Pulmonary artery endothelial cell (primary cell): ENCODE data around the gene PRLR. TPM values are rescaled to one million over a fixed set of nuclear protein-coding genes. Genes with fewer than 3 reads are reported as not detected.
"Not testable (repeated sequence)": the region's sequence is repeated elsewhere in the genome, so short reads cannot be mapped to it uniquely, and the experiment has no call there.

Experiments
- DNase-seq: peaks from one replicate; pipeline ENCODE4 v3.0.0-alpha.2; 2011; ENCODE audit warnings: low read depth, low spot score
- total RNA-seq: library from RNA; depleted of rRNA; stranded (reverse); fragments of >200 nt; gene quantifications from 2 replicates; pipeline ENCODE4 v1.2.3, GENCODE V29; 2014

Gene PRLR
- total RNA-seq = not detected in 2 replicates

GRCh38 chr5:35230038-35230611, at the start of gene PRLR:
TSS of gene PRLR (minus strand) at chr5:35230487. CDS start at chr5:35089620, 140,867 bp downstream.
- no peak for DNase-seq

- DNase-seq = no peak
Observed at GRCh38 chr5:35274839-35275509, 44.7 kb upstream of the PRLR start.

- no peak for DNase-seq
Observed at GRCh38 chr5:35269006-35269405, 38.7 kb upstream of the PRLR start.

DNA sequence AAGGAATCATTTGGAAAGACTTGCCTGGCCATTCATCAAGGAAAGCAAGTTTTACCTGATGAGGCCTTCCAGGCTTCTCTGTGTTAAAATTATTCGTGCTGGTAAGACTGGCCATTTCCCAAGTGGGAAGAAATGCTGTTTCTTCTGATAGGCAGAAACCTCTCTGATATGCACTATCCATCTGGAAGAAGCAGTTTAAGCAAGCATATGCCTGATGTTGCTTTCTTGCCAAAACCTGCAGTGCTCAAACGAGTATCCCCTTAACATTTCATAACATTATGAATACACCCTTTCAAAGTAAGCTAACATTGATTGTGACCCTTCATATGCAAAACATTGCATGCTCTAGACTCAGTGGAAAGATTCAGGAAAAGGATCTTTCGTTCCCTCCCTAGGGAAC, 36.0 kb upstream of the PRLR start:
- no peak for DNase-seq

DNA sequence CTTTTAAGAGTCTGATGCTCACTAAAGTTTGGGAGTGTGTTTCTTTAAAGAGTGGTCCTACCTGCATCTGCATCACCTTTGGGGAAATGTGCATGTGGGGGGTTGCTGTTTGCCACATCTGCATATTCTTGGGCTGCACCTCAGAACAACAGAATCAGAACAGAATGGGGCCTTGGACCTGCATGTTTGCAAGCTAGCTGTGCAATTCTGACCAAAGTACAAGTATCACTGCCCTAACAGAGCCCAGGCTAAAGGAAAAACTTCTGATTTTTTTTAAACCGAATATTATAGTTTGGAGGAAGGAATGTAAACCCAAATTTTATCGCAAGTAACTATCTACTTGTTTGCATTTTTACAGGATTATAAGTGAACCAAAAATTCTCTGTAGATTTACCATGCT, 34.2 kb upstream of the PRLR start:
- DNase-seq = no peak

- no peak for DNase-seq
Observed at GRCh38 chr5:35263266-35263877, 33.1 kb upstream of the PRLR start.

- no peak for DNase-seq
Observed at GRCh38 chr5:35253582-35253981, 23.3 kb upstream of the PRLR start.

DNA sequence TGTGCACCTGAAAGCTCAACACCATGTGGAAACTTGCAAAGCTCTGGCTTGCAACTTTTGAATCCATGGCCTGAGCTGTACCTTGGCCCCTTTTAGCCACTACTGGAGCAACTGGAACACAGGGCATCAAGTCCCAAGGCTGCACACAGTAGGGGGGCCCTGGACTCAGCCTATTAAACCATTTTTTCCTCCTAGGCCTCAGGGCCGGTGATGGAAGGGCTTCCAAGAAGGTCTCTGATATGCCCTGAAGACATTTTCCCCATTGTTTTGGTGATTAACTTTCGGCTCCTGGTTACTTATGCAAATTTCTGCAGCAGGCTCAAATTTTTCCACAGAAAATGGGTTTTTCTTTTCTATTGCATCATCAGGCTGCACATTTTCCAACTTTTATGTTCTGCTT, 22.7 kb upstream of the PRLR start:
- no peak for DNase-seq

DNA sequence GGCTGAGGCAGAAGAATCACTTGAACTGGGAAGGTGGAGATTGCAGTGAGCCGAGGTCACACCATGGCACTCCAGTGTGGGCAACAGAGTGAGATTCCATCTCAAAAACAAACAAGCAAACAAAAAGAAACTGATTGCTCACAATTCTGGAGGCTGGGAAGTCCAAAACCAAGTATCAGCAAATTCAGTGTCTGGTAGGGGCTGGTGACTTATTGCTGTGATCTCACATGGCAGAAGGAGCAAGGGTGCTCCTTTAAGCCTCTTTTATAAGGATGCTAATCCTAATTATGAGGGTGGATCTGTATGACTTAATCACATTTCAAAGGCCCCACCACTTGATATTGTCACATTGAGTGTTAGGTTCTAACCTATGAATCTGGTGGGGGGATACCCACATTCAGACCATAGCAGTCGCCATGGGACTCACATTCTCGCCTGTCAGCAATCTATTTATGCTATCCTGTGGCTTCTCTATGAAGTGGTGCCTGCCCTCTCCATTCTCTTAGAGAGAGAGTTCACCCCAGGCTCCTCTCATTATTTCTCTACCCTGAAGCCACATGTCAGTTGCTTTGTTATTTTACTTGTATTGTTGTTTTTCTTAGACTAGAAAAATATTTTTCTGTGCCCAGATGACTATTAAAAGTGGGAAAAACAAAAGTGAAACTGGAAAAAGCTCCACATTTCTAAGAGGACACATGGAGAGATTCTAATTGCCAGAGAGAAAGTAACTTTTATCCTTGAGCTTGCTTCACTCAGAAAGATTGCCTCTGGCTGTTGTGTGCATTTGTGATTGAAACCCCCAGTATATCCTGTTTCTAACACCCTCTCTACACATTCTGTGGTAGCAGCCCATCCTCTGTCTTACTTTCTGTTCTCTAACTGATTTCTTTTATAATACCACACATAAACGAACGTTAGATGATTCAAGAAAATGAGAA, 18.8 kb upstream of the PRLR start:
- no peak for DNase-seq

DNA sequence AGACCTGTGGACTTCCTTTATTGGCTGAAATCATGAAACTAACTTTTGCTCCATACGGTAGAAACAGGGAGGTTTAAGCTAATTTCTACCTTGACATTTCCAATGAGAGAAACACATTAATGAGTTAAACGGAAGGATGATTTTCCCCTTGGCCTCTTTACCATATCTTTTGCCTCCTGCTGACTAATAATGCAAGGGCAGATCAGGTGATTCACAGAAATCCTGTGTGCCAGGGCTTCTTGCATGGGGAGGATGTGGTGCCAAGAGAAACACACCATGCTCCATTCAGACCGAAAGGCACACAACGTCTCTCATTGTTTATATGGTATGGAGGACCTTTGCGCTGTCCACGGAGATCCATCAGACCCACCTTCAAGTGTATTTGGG, 17.4 kb upstream of the PRLR start:
- DNase-seq = no peak

DNA sequence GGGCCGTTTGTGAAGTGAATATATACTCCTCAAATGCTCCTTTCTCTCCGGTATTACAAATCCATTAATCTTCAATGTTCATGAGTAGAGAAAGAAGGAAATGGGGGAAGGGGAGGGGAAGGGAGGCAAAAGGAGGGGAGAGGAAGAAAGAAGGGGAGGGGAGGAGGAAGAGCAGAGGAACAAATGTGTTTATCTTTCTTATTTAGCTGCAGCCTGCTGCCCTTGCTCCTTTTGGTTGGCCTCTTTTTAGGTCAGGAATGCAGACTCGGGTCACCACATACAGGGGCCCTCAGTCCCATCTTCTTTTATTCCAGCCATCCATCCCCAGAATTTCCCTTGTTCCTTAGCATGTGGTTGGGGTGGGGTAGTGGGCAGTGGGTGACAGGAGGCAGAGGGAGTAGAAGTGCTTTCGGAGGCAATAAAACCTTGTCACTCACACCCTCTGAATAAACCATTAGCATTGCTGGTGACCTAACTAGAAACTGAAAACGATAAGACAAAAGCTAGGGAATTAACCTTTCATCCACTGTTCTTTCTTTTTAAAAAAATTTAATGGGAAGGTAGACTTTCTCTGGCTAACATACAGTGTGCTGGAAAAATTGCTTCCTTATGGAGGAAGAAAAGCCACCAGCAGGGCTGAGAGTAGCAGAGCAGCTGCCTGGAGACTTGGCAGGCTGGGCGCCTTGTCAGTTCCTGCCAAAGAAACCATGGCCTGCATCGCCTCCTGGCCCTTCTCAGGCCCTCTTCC, 16.8 kb upstream of the PRLR start:
- DNase-seq = no peak

DNA sequence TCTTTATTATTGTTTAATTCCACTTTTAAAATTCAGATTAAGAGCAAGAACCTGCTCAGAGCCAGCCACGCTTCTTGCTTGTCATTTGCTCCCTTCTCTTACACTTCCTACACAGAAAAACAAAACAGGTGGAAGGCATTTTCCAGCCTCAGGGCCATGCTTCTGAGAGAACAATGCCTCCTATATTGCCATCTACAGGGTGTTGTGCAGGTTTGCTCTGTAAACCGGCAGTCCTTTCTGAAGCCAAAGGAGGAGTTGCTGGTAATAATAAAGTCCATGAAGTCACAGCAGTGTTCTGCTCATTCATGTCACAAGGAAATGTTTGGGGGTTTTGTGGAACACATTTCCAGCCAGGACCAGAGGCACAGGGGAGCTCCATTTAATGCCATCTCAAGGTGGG, 16.1 kb upstream of the PRLR start:
- no peak for DNase-seq

- DNase-seq = not testable (repeated sequence)
Observed at GRCh38 chr5:35245371-35245770, 15.1 kb upstream of the PRLR start.

GRCh38 chr5:35244171-35244570, 13.9 kb upstream of the PRLR start:
- DNase-seq = no peak

DNA sequence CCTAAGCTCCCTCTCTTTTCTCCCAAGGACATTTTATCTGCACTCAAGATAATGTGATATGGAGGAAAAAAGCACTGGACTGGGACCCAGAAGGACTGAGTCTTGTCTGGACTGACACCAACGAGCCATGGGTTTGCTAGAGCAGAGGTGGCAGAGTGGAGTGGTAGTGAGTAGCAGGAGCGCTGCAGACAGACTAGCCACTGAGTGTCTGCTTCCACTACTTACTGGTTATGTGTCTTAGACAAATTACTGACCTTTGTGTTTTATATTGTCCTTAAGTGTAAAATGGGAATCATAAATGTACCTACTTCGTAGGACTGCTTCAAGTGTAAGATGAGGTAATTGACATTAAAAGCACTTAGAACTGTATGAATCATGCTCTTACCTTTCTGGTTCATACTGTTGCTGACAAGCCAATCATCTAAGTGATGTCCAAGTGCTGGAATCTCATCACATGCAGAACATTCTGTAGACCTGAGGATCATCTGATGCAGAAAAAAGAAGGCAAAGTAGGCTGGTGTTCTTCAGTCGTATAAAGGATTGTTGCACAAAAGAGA, 12.5 kb upstream of the PRLR start:
- no peak for DNase-seq

DNA sequence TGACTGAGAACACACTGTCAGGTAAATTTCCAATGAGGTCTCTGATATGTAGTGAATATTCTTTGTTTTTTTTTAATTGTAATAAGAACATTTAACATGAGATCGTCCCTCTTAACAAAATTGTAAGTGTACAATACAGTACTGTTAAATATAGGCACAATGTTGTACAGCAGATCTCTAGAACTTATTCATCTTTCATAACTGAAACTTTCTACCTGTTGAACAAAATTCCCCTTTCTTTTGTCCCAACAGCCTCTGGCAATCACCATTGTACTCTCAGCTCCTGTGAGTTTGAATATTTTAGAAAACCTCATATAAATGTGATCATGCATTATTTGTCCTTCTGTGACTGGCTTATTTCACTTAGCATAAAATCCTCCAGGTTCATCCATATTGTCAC, 10.6 kb upstream of the PRLR start:
- DNase-seq = no peak

DNA sequence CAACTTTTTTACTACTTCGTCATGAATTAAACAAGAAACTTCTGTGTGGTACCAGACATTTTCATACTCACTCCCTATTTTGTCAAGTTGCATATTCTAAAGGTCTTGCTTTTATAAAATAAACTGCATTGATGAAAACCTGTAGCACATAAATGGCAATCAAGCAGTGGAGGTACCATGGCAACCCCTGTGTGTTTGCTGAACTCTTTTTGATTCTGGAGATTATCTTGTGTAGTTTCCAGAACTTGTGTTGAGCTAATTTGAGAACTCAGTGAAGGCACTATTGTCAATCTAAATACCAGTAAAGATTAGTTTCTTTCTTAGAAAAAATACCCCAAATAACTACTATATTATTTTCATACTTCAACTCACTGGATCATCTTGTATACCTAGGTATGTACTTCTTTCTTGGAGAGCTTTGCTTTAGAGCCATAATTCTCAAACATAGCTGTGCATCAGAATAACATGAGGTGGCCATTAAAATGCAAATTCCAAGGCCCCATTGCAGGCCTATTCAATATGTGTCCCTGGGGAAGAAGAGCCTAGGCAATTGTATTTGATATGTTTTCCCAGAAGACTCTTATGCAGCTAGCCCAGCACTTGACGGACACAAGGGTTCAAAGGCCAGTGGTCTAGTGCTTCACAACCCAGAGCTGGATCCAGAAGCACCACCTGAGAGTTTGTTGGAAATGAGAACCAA, 9.8 kb upstream of the PRLR start:
- no peak for DNase-seq

GRCh38 chr5:35239476-35239875, 9.2 kb upstream of the PRLR start:
- no peak for DNase-seq

GRCh38 chr5:35237580-35238376, 7.5 kb upstream of the PRLR start:
- no peak for DNase-seq

- no peak for DNase-seq
Observed at GRCh38 chr5:35236770-35237169, 6.5 kb upstream of the PRLR start.
